Fibroblast of the aortic adventitia (primary cell): ENCODE measurements around the gene RNU7-1. TPM values are rescaled to one million over a fixed set of nuclear protein-coding genes. Genes with fewer than 3 reads are reported as not detected.

Experiments
- DNase-seq: peaks from one replicate; pipeline ENCODE4 v3.0.0-alpha.2; 2010; ENCODE audit warnings: low read depth
- H3K4me3 ChIP-seq: 2 replicates; pipeline ENCODE4 v1.5.1; 2011; ENCODE audit warnings: low read depth, mild to moderate bottlenecking, control low read depth, low read length, moderate library complexity
- total RNA-seq: library from RNA; depleted of rRNA; stranded (reverse); fragments of >200 nt; gene quantifications from 2 replicates; pipeline ENCODE4 v1.2.3, GENCODE V29; 2012; ENCODE audit warnings: low replicate concordance
- TF ChIP-seq, protein P1 (sequence below): IDR thresholded peaks from 2 replicates; pipeline ENCODE4 v1.5.1; 2011; ENCODE audit warnings: mild to moderate bottlenecking, low read length, control low read depth, inconsistent platforms; ENCODE audit not compliant: insufficient read depth

RNU7-1 gene
- total RNA-seq, 1 donor = not detected

DNA sequence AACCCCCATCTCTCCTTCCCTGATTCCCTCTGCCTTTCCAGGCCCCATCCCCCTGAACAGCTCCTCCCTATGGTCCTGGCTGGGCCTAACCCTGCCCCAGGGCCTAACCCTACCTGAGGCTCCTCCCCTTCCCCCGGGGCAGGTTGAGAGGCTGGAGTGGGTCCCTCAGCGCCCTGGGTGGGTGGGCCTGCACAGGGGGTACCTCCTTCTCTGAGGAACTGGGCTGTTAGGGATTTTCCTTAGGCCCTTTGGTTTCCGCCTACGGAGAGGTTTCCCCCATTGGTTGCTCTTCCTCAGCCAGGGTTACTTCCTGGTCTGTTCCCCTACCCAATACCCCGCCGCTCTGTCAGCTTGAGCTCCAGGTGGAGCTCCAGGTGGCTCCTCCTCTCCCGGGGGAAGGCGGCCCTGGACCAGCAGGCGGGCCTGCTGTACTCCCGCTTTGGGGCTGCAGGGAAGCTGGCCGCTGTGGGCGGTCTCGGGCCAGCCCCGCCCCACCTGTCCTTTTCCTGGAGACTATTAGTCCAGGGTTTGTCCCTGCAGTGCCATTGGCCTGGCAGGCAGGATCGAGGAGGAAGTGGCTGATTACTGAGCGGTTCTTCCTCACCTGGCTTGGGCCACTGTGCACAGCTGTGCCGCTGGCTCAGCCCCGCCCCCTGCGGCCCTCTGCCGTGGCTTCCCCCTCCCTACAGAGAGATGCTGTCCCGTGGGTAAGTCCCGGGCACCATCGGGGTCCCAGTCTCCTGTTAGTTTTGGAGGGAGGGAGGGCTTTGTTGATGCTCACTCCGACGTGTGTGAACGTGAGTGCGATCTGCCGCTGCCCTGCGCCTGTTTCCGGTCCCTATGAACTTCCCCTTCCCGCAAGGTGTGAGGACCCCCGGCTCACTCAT lies 2.7 kb downstream of the RNU7-1 start:
- DNase-seq = no peak
- TF ChIP-seq, protein P1, sequence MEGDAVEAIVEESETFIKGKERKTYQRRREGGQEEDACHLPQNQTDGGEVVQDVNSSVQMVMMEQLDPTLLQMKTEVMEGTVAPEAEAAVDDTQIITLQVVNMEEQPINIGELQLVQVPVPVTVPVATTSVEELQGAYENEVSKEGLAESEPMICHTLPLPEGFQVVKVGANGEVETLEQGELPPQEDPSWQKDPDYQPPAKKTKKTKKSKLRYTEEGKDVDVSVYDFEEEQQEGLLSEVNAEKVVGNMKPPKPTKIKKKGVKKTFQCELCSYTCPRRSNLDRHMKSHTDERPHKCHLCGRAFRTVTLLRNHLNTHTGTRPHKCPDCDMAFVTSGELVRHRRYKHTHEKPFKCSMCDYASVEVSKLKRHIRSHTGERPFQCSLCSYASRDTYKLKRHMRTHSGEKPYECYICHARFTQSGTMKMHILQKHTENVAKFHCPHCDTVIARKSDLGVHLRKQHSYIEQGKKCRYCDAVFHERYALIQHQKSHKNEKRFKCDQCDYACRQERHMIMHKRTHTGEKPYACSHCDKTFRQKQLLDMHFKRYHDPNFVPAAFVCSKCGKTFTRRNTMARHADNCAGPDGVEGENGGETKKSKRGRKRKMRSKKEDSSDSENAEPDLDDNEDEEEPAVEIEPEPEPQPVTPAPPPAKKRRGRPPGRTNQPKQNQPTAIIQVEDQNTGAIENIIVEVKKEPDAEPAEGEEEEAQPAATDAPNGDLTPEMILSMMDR = no peak
- no peak overlapping the region for H3K4me3 ChIP-seq

DNA sequence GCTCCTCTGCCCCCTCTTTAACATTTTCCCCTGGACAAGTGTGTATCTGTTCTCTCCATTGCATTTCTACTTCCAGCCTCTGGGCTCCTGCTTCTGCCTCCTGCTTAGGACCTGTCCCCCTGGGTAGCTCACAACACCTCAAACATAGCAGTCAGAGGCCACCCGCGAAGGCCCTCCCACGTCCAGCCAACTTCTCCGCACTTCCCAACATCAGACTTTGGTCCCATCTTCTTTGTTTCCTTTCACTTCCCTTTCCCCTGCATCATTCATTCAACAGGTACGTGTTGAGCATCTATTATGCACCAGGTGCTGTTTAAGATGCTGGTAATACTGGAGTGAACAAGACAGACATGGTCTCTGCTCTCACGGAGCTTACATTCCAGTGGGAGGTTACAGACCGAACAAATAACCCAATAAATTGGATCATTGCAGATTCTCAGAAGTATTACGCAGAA lies 3.3 kb downstream of the RNU7-1 start:
- TF ChIP-seq, protein P1 = no peak
- no peak overlapping the region for H3K4me3 ChIP-seq
- DNase-seq = no peak

DNA sequence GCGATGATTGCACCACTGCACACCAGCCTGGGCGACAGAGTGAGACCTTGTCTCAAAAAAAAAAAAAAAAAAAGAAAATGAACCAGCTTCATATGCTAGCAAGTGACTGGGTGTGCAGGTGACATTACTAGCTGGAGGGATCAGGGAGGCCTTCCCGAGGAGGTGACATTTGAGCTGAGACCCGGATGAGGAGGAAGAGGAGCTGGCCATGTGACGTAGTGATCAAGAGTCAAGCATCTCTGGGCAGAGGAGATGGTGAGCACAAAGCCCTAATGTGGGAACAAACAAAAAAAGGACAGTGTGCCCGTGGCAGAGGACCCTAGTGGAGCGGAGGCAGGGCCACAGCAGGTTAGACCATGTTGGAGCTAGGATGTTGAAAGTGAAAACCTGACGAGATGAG lies 4.0 kb downstream of the RNU7-1 start:
- TF ChIP-seq, protein P1 = no peak
- DNase-seq = no peak
- no peak overlapping the region for H3K4me3 ChIP-seq

DNA sequence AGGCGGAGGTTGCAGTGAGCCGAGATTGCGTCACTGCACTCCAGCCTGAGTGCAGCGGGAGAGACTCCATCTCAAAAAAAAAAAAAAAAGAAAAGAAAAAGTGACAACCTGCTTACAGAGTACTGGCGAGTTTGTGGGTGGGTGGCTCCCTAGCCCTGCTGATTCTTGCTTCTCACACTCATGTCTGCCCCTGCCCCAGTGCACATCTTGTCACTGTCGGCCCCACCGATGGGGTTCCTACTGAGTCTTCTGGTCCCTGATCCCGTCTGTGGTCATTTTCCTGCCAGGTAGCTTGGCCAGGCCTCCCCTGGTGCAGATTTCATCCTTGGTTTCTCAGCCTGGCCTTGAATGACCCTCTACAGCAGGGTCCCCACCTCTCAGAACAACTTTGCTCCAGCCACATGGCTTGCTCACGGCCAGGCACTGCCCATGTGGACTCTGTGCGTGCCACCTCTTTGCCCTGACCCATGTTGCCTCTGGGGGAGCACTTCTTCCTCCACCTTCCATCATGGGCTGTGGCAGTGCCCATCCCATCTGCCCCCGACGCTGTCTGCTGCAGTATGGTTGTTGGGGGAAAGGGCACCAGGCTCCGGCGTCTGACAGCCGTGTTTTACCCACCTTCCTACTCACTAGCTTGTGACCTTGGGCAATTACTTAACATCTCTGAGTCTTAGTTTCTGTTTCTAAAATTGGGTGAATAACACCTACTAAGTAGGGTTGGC lies 5.4 kb downstream of the RNU7-1 start:
- no peak for DNase-seq
- H3K4me3 ChIP-seq = no peak overlapping the region
- TF ChIP-seq, protein P1 = no peak

DNA sequence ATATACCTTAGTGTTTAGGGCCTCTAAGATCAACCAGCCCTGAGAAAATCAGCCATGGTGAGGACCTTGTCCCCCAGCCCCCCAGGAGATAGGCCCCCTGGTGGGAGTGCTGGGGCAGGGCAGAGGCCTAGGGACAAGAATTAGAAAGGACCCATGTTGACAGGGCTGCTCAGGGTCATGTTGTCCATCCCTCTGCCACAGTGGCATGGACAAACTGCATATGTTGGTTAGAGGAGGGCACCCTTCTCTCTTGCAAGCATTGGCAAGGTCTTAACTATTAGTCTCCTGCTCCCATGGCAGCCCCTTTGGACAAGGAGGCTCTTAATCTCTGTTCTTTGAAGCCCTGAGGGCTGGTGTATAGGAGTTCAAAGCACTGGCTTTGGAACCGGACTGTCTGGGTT lies 6.8 kb downstream of the RNU7-1 start:
- no peak overlapping the region for H3K4me3 ChIP-seq
- no peak for DNase-seq
- TF ChIP-seq, protein P1 = peak; percentile 7

GRCh38 chr12:6950811-6951540 lies 7.4 kb downstream of the RNU7-1 start, which contains the start of gene PTPN6:
Gene PTPN6 (plus strand): TSS chr12:6951356. CDS start chr12:6951513, 157 bp downstream.
- H3K4me3 ChIP-seq = no peak within 1 kb of the TSS
- no peak for DNase-seq
- TF ChIP-seq, protein P1 = no peak
